Activated CD4-positive, alpha-beta T cell treated with anti-CD3 and anti-CD28 coated beads for 4 hours (primary cell): Measurements from ENCODE around the gene TIMM50.
"Not testable (repeated sequence)": the region's sequence is repeated elsewhere in the genome, so short reads cannot be mapped to it uniquely, and the experiment has no call there.

Experiments
- DNase-seq, 2 donors: peaks; one replicate each; pipeline ENCODE4 v3.0.0-alpha.2; 2020

Gene TIMM50

DNA sequence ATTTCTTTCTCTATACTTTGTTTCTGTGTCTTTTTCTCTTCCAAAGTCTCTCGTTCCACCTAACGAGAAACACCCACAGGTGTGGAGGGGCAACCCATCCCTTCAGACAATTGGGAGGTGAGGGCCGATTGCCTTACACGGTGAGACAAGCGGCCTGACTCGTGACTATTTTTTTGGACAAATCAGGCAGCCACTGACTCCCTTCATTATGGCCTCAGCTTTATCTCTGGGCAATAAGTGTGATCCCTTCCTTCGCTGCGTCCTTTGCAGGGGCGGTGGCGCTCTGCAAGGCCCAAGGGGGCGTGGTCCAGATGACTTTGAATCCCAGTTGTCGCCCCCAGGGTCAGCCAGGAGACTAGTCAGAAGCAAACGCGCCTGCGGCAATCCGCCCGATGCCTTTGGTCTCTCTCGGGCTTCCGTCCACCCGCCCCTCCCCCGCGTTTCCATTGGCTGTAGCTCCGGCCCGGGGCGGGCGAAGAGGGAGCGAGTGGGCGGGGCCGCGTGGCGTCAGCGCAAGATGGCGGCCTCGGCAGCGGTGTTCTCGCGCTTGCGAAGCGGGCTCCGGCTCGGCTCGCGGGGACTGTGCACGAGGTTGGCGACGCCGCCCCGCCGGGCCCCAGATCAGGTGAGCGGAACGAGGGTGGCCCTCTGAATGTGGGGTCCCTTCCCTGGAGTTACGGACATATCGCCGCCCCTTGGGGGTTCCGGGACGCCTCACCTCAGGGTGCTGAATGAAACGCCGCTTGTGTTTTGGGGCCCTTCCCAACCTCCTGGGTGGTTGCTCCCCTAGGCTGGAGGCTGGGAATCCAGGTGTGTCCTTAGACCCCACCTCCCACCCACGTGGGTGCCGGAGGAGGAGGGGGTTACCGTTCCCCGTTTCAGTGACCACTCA, at the start of gene TIMM50:
TSS of gene TIMM50 (plus strand) at position 502 of the 892 bp plus-strand sequence. CDS start at position 518, 16 bp downstream.
- DNase-seq, result peak; percentile 98

- DNase-seq, result no peak
Measured at GRCh38 chr19:39432677-39433025, 48.0 kb upstream of the TIMM50 start.

DNA sequence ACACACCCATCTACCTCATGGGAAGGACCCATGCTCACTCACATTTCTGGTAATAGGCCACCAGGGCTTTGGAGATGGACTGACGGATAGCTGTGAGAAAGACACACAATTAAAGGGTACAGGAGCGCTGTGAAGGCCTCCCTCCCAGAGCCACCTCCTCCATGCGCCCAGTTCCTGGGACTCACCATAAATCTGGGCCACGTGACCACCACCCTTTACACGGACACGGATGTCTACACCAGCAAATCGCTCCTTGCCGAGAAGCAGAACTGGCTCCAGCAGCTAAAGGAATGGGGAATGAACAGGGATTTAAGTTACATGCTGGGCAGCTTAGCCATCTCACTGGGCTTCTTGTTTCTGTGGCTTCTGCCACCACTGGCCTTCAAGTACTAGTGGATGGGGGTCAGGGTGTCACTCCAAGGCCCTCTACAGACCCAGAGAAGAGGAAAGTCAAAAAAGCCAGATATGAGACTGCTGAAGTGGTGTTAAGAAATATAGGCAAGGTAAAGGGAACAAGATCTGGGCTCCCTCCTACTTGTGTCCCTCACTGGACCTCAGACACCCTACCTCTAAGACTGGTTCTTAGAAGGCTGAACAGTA, 47.1 kb upstream of the TIMM50 start:
- DNase-seq, result no peak

- DNase-seq, result no peak
Measured at GRCh38 chr19:39434123-39435076, 46.2 kb upstream of the TIMM50 start.

GRCh38 chr19:39435499-39436349, 44.9 kb upstream of the TIMM50 start, which contains the start of gene RPS16:
TSS of gene RPS16 (minus strand) at chr19:39435949. CDS start at chr19:39435895, 54 bp downstream.
- DNase-seq, result peak; percentile 99 to 100

DNA sequence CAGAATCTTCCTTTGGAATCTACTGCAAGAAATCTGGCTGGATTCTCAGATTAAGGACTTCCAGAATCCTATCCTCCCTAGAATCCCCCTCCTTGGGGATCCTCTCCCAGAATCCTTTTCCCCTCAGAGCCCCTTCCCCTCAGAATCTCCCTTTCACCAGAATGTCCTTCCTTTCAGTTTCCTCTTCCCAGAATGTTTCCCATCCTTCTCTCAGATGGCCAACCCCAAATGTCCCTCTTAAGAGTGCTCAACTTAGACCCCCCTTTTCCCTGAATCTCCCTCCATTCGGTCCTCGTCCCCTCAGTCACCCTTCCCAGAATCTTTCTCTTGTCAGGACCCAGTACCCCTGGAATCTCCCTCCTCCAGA, 44.3 kb upstream of the TIMM50 start:
- DNase-seq, result no peak

DNA sequence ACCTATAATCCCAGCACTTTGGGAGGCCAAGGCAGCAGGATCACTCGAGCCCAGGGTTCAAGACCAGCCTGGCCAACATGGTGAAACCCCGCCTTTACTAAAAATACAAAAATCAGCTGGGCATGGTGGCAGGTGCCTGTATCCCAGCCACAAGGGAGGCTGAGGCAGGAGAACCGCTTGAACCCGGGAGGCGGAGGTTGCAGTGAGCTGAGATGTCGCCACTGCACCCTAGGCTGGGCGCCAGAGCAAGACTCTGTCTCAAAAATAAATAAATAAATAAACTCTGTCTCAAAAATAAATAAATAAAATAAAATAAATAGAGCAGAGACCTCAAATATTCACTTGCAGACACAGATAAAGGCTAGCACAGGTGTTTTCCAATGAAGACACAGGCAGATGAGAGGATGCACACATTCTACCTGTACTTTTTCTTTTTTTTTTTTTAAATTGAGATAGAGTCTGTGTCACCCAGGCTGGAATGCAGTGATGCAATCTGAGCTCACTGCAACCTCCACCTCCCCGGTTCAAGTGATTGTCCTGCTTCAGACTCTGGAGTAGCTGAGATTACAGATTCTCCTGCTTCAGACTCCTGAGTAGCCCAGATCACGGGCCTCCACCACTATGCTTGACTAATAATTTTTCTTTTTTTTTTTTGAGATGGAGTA, 42.2 kb upstream of the TIMM50 start:
- no peak for DNase-seq

GRCh38 chr19:39444598-39445195, 35.9 kb upstream of the TIMM50 start:
- no peak for DNase-seq

DNA sequence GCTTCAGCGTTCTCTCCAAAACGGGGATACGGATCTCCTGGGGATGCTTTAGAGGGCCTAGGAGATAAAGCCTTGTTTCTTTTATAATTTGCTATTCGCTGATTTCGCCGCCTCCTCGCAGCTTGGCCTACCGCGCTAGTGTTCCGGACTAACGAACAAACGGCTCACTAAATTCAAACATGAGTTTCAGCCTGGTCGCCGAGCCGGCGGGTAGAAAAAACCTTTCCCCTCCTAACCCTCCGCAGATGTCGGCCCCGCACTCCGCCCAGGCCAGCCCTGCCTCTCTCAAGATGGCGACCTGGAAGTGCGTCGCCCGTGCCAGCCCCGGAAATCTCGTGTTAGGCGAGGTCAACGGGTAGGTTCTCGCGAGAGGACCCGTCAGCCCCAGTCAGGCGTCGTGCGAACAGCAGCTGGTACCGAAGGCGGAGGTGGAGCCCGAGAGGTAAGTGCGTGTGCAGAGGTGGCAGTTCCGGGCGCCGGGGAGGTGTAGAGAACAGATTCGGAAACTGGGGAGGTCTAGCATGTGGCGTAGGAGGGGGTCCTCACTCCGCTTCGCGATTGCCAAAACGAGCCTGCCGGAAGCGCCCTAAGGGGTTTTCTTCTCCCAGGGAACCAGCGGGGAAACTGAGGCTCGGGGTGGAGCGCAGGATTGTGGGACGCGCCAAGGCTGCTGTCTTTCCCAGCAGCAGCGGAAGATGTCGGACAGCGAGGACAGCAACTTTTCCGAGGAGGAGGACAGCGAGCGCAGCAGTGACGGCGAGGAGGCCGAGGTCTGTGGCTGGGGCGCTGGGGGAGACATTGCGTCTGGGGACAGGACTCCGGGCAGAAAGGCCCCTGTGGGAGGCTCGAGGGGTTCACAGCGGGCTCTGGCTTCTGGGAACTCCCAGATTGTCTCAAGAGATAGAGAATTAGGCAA, 35.2 kb upstream of the TIMM50 start, which contains the start of gene SUPT5H:
TSS of gene SUPT5H (plus strand) at position 387 of the 916 bp plus-strand sequence. CDS start at position 696, 309 bp downstream.
- peak; percentile 97 to 98 for DNase-seq

DNA sequence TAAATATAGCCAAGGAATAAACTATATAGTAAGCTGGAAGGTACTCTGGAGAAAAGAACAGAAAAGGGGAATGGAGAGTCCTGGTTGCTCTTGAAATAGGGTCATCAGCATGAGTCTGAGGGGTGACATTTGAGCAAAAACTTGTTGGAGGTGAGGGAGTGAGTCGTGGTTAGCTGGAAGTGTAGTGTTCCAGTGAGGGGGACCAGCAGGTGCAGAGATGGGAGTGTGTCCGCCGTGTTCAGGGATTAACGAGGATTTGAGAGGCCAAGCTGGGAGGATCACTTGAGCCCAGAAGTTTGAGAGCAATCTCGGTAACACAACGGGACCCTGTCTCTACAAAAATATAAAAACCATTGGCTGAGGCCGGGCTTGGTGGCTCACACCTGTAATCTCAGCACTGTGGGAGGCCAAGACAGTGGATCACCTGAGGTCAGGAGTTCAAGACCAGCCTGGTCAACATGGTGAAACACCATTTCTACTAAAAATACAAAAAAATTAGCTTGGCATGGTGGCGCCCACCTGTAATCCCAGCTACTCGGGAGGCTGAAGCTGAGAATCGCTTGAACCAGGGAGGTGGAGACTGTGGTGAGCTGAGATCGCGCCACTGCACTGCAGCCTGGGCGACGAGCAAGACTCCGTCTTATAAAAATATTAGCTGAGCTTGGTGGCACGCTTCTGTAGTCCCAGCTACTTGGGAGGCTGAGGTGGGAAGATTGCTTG, 34.1 kb upstream of the TIMM50 start:
- DNase-seq, result no peak

DNA sequence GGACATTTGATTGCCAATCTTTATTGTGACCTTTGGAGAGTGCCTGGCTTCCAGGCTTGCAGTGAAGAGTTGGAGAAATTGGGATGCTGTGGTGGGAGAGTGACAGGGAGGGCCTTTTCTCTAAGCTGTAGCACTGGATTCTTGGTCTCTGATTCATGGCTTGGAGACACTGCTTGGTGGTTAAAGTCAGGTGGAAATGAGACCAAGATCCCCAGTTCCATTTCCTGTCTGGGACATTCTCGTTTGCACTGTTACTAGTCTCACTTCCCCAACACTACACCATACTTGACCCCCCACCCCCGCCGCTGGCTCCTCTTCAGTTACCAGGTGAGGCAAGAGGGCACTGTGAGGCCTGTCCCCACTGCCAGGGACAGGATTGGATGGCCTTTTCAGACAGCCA, 32.4 kb upstream of the TIMM50 start:
- no peak for DNase-seq

DNA sequence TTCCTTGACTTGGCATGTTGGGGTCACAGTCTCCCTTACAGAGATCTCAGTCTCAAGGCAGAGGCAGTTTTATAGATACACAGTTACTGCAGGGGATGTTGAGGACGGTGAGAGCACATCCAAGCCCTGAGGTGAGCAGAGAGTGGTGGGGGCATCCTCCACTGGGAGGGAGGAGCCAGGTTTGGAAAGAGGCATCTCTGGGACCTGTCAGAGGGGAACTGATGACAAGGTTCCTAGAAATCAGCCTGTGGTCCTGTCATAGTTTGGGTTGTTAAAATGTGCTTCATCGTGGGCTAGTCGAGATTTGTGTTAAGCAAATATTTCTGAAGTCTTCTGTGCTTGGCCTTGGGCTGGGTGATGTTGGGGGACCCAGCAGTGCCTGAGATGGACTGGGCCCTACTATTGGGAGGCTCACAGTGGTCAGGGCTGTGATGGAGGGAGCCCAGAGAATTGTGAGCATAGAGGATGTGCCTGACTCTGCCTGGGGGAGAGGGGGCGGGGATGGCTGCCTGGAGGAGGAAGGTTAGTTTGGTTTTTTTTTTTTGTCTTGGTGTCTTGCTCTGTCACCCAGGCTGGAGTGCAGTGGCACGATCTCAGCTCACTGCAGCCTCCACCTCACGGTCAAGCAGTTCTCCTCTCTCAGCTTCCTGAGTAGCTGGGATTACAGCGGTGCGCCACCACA, 31.4 kb upstream of the TIMM50 start:
- no peak for DNase-seq

GRCh38 chr19:39451257-39451656, 29.4 kb upstream of the TIMM50 start:
- DNase-seq, result not testable (repeated sequence)

DNA sequence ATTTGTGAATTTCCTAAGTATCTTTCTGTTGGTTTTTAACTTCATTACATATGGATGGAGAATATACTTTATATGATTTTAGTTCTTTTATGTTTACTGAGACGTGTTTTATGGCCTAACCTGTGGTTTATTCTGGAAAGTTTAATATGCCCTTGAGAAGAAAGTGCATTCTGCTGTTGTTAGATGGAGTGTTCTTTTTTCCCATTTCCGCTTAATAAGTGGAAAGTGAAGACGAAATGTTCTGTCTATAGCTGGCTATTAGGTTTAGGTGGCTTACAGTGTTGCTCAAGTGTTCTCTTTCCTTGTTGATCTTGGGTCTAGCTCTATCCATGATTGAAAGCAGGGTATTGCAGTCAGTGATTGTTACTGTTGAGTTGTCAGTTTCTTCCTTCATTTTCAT, 17.2 kb upstream of the TIMM50 start:
- DNase-seq, result no peak

DNA sequence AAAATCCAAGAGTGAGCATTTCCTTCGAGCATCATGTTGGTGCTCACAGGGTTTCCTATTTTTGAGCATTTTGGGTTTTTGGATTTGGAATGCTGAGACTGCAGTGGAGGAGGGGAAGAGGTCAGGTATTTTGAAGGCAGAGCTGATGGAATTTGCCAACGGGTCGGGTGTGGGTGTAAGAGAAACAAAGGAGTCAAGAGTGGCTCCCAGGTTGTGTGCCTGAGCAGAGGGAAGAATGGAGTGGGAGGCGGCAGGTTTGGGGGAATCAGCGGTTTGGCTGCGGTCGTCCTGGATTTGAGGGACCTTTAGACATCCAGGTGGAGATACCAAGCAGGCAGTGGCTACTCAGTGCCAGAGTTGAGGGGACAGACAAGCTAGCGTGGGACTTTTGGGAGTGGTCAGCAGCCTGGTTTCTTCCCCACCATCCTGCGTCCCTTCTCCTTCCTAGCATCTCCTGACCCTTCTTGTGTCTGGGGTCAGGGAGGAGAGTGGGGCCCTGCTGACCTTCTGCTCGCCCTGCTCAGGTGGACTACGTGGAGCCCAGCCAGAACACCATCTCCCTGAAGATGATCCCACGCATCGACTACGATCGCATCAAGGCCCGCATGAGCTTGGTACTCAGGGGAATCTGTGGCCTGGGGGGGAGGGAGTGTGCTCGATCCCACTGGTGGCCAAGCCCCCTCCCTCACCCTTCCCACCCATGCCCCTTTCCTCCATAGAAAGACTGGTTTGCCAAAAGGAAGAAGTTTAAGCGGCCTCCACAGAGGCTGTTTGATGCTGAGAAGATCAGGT, 14.5 kb upstream of the TIMM50 start:
- DNase-seq, result no peak

DNA sequence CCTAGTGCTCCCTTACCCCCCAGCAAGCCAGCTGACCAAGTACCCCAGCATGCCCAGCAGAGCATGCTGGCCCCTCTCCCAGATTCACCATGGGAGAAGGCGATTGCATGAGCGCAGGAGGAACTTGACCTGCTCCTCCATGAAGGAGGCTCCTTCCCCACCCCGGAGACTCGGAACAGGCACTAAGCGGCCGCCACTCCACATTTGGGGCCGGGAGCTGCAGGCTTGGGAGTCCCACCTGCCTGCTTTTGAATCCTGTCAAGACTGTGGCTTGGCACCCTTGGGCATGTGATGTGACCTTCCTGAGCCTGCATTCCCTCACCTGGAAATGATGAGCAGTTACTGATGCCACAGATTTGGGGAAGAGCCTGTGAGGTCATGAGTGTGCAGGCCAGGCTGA, 12.7 kb upstream of the TIMM50 start:
- no peak for DNase-seq

GRCh38 chr19:39469036-39469435, 11.6 kb upstream of the TIMM50 start:
- DNase-seq, result no peak

- no peak for DNase-seq
Measured at GRCh38 chr19:39469567-39469966, 11.1 kb upstream of the TIMM50 start.
